NCI-H510A treated with DMSO at 0.1 percent for 48 hours (cell line): Measurements from ENCODE around the gene TBXAS1.

Experiments
- DNase-seq: peaks from one replicate; lab custom pipeline; 2025; lab: John Stamatoyannopoulos, UW

The TBXAS1 gene

DNA sequence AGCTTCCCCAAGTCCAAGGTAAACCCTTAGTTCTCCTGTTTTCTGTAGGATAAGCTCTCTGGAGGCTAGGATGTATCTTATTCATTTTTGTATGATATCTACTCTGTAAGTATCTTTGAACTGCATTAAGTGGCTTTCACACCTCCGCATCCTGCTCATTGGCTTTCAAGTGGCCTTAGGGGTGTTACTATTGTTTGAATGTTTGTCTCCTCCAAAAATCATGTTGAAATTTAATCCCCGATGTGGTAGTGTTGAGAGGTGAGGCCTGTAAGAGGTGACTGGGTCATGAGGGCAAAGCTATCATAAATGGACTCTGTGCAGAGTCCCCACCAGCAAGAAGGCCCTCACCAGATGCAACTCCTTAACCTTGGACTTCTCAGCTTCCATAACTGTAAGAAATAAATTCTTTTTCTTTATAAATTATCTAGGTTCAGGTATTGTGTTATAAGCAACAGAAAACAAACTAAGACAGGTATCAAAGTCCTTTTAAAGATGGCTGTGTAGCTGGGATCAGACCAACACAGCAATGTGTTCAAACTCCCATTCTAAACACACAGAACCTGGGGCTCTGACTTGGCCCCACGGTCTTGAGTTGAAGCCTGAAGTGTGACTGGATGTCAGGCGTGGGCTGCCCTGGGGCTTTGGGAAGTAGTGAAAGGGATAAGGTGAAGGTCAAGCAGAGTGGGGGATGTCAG is 25.9 kb downstream of the TBXAS1 start:
- DNase-seq, result peak; percentile 1

- no peak for DNase-seq
These were observed 26.6 kb downstream of the TBXAS1 start for GRCh38 chr7:139855498-139856270.

DNA sequence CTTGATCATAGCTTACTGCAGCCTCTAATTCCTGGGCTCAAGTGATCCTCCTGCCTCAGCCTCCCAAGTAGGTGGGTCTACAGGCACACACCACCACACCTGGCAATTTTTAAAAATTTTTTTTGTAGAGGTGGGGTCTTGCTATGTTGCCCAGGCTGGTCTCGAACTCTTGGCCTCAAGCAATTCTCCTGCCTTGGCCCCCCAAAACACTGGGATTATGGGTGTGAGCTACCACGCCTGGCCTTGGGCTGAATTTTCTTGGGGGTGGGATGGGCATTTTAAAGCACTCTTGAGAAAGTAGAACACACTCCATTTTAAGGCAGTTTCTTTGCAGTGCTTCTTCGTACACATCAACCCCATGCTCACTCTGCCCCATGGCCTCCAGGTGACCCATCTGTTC is 28.7 kb downstream of the TBXAS1 start:
- no peak for DNase-seq

- no peak for DNase-seq
These were observed 31.2 kb downstream of the TBXAS1 start for GRCh38 chr7:139860090-139860775.

DNA sequence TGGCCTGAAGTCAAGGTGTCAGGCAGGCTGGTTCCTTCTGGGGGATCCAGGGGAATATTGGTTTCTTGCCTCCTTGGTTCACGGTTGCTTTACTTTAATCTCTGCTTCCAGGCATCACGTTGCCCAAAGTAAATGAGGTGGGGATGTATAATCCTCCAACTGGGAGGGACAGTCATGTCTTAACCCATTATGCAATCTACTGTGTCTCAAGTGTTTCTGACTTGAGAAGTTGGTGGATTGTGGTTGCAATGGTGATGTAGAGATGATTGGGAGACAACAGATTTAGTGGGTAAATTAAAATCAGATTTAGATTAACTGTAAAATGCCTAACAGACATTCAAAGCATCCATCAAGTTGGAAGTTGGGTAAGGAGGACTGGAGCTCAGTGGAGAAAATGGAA is 32.7 kb downstream of the TBXAS1 start:
- no peak for DNase-seq

GRCh38 chr7:139866047-139866837 is 37.2 kb downstream of the TBXAS1 start:
- no peak for DNase-seq

- DNase-seq, result peak; percentile 9
These were observed 38.8 kb downstream of the TBXAS1 start for GRCh38 chr7:139867847-139868246.

DNA sequence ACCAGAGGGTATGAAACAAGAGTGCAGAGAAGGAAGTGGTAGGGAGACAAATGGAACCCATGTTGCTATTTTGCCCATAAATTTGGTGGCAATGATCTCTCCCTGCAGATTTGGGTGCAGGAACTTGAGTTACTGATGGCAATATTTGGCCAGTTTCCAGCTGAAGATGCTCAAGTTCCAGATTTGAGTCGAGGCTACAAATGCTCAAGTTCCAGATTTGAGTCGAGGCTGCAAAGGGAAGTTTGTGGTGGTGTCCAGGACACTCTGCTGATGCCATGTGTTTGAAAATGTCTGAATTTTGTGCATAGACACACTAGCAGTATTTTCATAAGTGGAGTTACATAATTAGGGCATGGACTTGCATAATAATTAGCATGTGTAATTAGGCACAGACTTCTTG is 40.8 kb downstream of the TBXAS1 start:
- DNase-seq, result no peak

DNA sequence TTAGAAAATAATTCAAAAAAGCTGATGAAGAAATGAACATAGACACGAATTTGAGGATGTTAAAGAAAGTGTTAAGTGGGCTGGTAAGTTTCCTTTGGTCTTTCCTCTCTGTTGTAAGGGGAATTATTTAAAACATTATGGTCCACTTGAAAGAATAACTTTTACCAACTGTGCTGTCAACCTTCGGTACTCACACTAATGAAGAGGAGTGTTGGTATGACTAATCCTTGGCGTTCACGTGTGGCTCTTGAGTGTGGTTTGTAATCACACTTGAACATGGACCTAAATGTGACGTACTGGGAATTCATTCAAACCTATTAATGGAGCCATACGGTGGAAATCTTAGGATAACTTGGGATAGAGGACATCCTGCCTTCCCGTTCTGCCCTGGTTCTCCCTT is 41.3 kb downstream of the TBXAS1 start:
- no peak for DNase-seq

DNA sequence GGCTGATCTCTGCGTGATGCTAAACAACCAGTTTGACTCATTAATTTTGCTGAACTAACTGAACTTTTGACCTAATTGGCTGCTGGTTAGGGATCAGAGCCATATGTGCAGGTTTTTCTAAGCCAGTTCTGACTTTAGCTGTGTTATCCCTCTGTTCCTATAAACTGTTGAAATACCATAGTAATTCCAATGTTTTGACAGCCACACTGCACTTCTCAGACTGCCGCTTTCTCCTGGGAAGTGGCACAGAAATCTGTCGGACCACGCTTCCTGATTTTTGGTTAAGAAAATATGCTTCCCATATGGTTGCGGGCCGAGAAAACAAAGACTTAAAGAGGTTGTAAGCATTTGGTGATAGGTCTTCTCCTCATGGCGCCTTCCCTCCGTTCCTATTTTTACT is 42.3 kb downstream of the TBXAS1 start:
- DNase-seq, result no peak

DNA sequence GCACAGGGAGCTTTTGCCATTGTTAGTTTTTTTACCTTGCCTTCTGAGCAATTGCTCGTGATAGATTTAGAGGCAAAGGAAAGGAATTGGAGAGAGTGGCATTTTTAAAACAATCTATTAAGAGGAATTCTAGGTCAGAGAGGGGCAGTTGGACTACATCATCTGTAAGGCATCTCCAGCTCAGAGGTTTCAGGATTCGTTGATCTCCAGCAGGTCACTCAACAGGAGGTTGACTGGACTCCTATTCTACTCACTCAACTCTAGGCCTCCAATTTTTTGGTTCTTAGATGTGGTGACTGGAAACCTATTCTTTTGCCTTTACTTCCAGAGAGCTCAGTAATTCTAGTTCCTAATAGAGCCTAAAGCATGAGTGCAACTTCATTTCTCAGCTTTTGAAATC is 42.8 kb downstream of the TBXAS1 start:
- no peak for DNase-seq

GRCh38 chr7:139873593-139874301 is 44.7 kb downstream of the TBXAS1 start:
- DNase-seq, result no peak

GRCh38 chr7:139874302-139874629 is 45.2 kb downstream of the TBXAS1 start:
- DNase-seq, result no peak

DNA sequence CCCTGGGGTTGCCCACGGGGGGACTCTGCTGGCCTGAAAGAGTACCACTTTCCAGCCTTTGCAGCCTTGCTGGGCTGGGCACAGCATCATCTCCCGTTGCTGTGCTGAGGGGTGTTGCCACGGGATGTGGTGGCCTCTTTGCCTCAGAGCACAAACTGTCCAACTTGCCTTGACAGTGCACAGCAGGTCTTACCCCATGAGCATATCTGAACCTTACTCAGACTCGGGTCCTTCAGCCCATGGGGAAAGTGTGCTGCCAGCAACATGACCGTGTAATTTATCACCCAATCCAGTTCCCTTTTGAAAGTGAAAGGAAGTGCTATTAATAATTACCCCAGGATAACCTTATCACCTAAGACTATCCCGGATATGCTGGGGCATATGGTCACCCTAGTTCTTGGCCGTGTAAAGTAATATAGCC is 46.8 kb downstream of the TBXAS1 start:
- no peak for DNase-seq

GRCh38 chr7:139876622-139877283 is 47.7 kb downstream of the TBXAS1 start:
- no peak for DNase-seq

- DNase-seq, result no peak
These were observed 54.8 kb downstream of the TBXAS1 start for GRCh38 chr7:139883814-139884213.

- DNase-seq, result no peak
These were observed 55.4 kb downstream of the TBXAS1 start for GRCh38 chr7:139884441-139884840.

- no peak for DNase-seq
These were observed 56.4 kb downstream of the TBXAS1 start for GRCh38 chr7:139885511-139885910.

GRCh38 chr7:139886206-139886605 is 57.1 kb downstream of the TBXAS1 start:
- no peak for DNase-seq

- DNase-seq, result no peak
These were observed 57.8 kb downstream of the TBXAS1 start for GRCh38 chr7:139886899-139887298.

DNA sequence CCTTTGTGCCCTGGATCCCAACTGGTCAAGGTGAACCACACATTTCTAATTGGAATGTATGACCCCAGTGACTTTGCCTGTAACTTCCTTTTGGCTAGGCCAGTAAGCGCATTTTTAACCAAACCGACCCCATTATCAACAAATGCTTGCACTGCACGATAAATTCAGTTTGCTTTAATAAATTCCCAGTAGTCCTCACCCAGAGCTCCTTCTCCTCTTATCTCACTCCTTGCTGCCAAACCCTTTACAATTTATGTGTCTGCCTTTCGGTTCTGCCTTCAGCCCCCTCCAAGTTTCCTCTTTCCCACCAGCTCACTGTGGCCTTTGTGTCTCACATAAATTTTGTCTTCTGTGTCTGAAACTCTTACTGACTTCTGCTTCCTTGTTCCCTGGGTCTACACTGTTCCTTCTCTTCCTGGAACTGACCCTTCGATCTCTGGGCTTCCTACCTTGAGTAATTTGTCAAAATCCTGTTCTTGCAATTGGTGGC is 59.0 kb downstream of the TBXAS1 start:
- no peak for DNase-seq
